ENCODE data around the gene CD300LF. TPM values are rescaled to one million over a fixed set of nuclear protein-coding genes. Genes with fewer than 3 reads are reported as not detected.
A peak's percentile ranks its signal among the peaks of the same experiment; 100 is the strongest.

The CD300LF gene
- total and polyA plus RNA-seq, 10 of the 15 experiments (the other 5 are each of a cell fraction or from before 2014, with no cell fraction given) = 0.15 TPM; not detected in 9

GRCh38 chr17:74697515-74697914, 15.2 kb downstream of the CD300LF start (continued):
- TF ChIP-seq SMC3 (IDR thresholded peaks at IDR 0.05; ENCODE audit: borderline replicate concordance, low read length) (no peak), E2F4 (IDR thresholded peaks at IDR 0.05; ENCODE audit: low read depth, low read length) (no peak), ZNF207 (IDR thresholded peaks at IDR 0.05; ENCODE audit: borderline replicate concordance) (no peak), TAF1 (IDR thresholded peaks at IDR 0.05; ENCODE audit: borderline replicate concordance, low read depth, low read length) (no peak), USF1 (IDR thresholded peaks at IDR 0.05; ENCODE audit: borderline replicate concordance, extremely low read length, insufficient read depth, low read depth, low read length) (no peak), RAD21 (IDR thresholded peaks at IDR 0.05; ENCODE audit: insufficient read depth, low read depth, low read length) (no peak), LARP7 (IDR thresholded peaks at IDR 0.05) (no peak), SIN3A (IDR thresholded peaks at IDR 0.05; ENCODE audit: low read depth, low read length) (no peak), IKZF1 (conservative IDR thresholded peaks at IDR 0.05) (0 out of 2 replicates have a peak, but pooled peaks have one; percentile 28), HDGF (IDR thresholded peaks at IDR 0.05) (0 out of 2 replicates have a peak, but pooled peaks have one; percentile 18), IRF5 (IDR thresholded peaks at IDR 0.05; ENCODE audit: borderline replicate concordance) (no peak), NR2F1 (conservative IDR thresholded peaks at IDR 0.05) (peak; percentile 66), ZNF687 (IDR thresholded peaks at IDR 0.05) (0 out of 2 replicates have a peak, but pooled peaks have one; percentile 20), E2F8 (IDR thresholded peaks at IDR 0.05; ENCODE audit: low read depth, partially characterized antibody) (no peak), IRF4 (IDR thresholded peaks at IDR 0.05; ENCODE audit: low read depth, low read length) (0 out of 2 replicates have a peak, but pooled peaks have one; percentile 17), MYB (IDR thresholded peaks at IDR 0.05; ENCODE audit: borderline replicate concordance, low read depth, low read length) (no peak), FOXM1 (IDR thresholded peaks at IDR 0.05; ENCODE audit: low read depth, low read length) (no peak), PAX5 (IDR thresholded peaks at IDR 0.05; ENCODE audit: borderline replicate concordance, low read depth, low read length) (no peak), HDAC2 (IDR thresholded peaks at IDR 0.05) (no peak), ESRRA (IDR thresholded peaks at IDR 0.05; ENCODE audit: low read length) (no peak), TARDBP (IDR thresholded peaks at IDR 0.05; ENCODE audit: borderline replicate concordance) (no peak), MEF2B (IDR thresholded peaks at IDR 0.05; ENCODE audit: partially characterized antibody, poor library complexity, severe bottlenecking) (peak; percentile 33)
